HG03432 (cell line): Measurements from ENCODE around the gene TSPAN5.

Experiments
- ATAC-seq: cut with Tn5 transposase; IDR thresholded peaks from one replicate; pipeline ENCODE4 v1.9.1; 2021; ENCODE audit warnings: mild to moderate bottlenecking, moderate library complexity; ENCODE audit not compliant: unreplicated experiment

TSPAN5 gene

DNA sequence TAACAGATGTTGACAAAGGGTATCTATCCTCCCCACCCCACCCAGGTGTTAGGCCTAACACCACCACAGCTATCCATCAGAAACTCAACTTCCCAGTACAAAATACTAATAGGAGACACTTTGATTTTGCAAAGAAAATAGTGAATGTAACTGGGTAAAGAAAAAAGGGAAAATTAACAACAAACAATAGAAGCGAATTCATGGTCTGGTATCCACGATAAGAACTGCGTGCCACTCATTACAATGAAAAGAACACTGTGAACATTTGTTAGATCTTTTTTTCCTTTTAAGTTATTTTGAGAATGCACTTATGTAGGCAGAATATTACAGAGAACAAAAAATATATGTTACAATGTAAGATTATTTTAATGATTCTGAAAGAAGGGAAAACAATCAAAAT is 12.0 kb downstream of the TSPAN5 start:
- ATAC-seq: no peak

DNA sequence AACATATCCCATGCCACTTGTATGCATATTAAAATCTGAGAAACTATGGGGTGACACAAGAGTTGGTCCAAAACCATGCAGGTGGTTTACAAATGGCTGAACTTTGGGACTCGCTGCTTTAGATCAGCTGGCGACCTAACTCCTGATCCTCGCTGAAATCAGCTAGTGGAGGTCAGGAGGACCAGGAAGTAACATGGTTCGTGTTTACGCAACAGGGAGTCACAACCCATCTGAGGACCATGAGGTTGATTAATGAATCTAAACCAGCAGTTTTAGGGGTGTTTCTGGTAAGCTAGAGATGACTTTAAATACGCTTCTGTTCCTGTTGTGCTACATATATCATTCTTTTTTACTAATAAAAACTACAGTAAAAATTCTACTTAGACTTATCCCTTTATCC is 12.9 kb downstream of the TSPAN5 start:
- ATAC-seq: no peak

- no peak for ATAC-seq
Measured at GRCh38 chr4:98643755-98644154, 14.7 kb downstream of the TSPAN5 start.

DNA sequence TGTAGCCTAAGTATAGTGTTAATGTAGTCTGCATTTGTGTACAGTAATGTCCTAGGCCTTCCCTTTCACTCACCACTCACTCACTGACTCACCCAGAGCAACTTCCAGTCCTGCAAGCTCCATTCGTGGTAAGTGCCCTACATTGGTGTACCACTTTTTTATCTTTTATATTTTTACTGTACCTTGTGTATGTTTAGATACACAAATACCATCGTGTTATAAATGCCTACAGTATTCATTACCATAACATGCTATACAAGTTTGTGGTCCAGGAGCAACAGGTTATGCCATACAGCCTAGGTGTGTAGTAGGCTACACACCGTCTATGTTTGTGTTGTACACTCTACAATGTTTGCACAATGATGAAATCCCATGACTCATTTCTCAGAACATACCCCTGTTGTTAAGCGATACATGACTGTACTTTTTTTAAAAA is 15.4 kb downstream of the TSPAN5 start:
- no peak for ATAC-seq

DNA sequence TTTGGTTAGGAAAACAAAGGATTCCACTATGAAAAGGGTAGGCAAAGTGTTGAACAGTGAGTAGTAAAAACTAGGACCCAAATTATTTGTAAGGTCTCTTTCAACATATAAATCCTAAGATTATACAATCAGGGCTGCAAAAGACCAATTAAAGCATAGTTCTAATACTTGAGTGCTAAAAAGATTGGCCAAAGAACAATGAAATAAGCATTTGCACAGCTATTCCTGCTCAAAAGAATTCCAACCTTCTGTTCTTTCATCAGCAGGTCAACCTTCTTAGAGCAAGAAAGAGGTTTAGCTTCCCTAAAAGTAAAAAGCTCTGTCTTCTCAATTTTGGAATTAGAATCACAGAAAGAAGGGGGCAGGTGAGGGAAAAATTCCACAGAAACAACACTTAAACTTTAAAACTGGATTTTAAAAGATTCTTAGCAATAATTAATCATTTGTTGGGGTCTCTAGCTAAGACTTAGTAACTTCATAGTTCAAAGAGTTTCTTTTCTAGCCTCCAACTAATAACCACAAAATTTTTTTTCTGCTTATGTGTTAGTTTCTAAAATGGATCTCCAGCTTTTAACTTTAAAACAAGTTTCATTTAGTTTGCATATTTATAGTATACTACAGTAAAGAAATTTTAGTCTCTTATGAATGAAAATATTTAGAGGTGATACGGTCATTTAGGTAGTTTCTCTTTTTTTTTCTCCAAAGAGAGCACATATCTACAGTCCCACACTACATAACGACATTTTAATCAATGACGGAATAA is 16.3 kb downstream of the TSPAN5 start:
- ATAC-seq: no peak

GRCh38 chr4:98641376-98641775 is 17.0 kb downstream of the TSPAN5 start:
- ATAC-seq: no peak

- peak; percentile 88 for ATAC-seq
Measured at GRCh38 chr4:98639523-98639922, 18.9 kb downstream of the TSPAN5 start.

DNA sequence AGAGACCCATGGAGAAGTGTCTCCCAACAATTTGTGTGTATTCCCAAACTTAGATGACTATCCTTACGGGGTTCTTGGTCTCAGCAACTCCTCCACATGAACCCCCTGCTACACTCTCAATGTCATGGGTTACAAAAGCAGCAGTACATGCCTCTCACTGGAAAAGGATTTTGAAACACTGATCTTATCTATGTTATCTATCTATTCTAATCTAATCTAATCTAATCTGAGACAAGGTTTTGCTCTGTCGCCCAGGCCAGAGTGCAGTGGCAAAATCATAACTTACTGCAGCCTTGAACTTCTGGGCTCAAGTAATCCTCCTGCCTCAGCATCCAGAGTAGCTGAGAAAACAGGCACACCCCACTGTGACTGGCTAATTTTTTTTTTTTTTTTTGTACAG is 19.3 kb downstream of the TSPAN5 start:
- ATAC-seq: no peak

DNA sequence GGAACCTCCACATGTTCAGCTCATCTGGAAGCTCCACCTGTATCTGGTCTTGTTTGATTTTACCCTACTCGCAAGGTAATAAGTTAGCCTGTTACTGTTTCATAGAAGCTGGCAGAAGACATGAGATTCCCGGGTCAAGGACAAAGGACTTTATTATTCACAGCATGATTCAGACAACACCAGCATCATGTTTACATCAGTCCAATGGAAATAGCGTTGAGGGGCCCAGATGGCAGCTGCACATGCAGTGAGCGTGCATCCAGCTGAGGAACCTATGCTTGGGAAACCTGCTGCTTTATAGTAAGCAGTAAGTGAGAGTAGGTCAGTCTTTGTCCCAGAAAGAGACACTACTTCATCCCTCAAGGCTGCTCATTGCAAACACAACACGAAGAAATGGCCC is 19.8 kb downstream of the TSPAN5 start:
- no peak for ATAC-seq

DNA sequence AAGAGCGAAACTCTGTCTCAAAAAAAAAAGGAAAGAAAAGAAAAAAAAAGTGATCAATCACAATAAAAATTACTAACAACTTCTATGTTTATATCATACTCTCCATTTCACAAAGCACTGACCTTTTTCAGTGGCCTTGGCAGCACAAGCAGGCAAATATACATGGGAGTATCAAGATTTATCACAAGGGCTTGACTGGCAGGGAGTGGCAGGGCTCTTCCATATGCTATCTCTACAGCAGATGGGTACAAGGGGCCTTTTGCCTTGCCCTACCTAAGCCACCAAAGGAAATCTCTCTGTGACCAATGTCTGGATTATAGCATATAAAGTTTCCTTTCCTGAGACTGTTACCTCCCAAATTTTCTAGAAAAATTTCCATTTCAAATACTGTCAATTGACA is 24.4 kb downstream of the TSPAN5 start:
- ATAC-seq: no peak

DNA sequence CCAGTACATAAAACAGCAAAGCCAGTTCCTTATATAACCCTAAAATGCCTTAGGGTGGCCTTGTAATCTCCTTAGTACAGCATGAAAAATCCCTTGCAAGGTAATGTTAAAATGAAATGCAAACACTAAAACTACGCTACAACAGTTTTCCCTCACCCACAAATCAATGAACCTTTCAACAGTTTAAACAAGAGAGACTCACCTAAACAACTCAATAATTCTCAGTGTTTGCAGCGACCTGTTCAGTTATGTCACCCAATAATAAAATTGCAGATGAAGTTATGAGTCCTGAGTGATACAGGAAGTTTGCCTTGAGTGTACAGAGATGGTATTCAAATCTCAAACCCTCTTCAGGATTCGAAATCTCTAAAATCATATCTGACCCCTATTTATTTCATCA is 25.3 kb downstream of the TSPAN5 start:
- no peak for ATAC-seq

DNA sequence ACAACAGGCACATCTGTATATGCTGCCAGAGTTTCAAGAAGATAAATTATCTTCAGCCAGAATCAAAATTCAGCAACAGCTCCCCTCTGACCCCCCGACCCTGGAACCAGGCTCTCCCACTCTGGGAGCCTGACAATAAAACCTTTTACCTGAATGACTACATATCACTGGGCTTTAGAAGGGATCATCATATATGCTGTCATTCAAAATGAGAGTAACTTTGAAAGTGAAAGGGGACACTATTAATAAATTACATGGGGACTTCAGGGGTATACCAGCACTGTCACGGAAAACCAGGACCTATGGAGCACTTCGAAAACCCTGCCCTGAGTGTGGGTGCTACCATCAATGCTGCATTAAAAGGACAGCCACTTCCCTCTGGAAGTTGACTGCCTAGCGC is 26.2 kb downstream of the TSPAN5 start:
- ATAC-seq: peak; percentile 59

- ATAC-seq: no peak
Measured at GRCh38 chr4:98631506-98631905, 26.9 kb downstream of the TSPAN5 start.

DNA sequence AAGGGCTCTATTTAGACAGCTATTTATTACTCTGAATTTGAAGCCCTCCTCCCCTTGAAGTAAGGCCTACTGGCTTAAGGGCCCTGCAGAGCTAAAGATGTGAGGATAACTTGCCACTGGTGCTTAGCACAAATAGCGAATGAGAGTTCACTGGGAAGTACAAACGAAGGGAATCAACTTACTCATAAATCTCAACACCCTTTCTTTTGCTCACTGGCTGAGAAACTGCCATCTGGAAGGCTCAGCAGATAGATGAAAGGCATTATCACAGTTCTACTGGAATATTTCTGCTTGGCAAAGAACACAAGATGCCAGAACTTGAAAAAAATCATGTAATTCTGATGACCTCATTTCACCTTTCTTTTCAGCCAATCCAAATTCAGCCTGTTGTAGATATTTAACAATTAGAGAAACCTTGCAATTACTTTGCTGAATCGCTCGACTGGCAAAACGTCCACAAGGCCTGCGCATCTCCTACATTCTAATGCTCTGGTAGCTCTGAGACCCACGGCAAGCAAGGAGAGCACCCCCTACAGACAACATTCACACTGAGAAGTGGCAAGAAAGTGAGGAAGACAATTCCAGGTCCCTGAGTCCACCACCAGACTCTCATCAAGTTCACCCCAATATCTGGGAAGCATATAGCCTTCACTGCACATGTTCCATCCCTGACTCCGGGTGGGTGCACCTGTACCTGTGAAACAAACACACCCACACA is 27.5 kb downstream of the TSPAN5 start:
- ATAC-seq: no peak

GRCh38 chr4:98627531-98628257 is 30.7 kb downstream of the TSPAN5 start:
- ATAC-seq: no peak

- ATAC-seq: peak; percentile 78
Measured at GRCh38 chr4:98626350-98626749, 32.1 kb downstream of the TSPAN5 start.

DNA sequence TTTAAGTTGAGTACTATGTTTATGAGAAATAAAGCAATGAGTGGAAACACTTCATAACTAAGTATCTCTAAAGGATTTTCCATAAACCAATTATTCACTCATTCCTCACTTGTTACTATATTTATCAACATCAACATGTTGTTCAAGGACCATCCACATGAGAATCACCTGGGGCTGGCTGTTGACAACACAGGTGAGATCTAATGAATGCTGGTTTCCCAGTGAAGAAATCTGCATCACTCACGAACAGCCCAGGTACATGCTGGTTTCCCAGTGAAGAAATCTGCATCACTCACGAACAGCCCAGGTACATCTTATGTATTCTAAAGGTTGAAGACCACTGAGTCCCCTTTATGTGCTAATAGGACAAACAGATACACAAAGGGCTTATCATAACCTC is 32.5 kb downstream of the TSPAN5 start:
- ATAC-seq: no peak

DNA sequence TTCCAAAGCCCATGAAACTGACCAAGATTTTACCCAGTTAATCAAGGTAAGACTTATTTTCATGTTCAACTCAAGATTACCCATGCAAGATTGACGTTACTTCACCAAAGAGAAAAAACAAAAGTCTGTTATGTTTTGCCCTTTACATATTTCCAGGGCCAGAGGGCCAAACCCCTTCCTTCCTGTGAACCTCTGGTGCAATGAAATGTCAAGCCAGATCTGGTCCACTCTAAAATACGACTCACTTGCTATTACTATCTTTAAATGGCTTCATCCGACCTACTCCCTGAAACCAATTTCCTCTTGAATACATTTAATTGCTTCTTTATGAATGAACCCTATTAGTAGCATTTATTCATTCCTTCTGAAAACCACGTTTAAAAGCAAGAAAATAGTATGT is 33.0 kb downstream of the TSPAN5 start:
- ATAC-seq: no peak

GRCh38 chr4:98624642-98625041 is 33.8 kb downstream of the TSPAN5 start:
- no peak for ATAC-seq

- ATAC-seq: no peak
Measured at GRCh38 chr4:98624144-98624543, 34.3 kb downstream of the TSPAN5 start.

DNA sequence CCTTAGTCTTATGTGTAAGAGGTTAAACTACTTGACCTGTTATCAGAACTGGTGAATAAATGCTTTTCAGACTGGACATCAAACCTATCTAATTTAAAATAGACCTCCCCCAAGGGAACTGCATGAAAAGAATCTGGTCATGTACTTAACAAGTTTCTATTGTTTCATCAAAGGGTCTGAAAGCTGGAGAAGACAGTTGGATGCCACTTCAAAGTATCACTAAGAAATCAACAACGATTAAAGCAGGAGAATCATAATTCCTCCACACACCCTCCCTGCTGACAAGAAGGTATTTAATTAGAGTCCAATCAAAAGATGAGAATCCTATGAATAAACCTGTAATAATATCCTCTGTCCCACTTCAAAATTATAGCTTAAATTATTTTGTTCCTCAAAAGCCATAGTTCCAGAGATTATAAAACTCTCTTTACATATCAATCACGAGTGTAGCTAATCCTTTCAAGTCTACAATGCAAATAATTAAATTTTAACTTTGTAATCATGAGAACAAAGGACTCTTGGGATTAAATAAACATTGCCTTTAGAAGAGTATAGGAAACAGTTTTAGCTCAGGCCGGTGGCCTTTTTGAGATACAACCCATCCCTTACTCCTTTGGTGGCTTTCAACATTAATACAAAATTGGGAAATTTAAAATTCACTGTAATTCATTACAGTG is 35.1 kb downstream of the TSPAN5 start:
- ATAC-seq: no peak
